Fibroblast of the conjunctiva (primary cell): ENCODE data around the gene TCF12.
"Not testable (repeated sequence)": the region's sequence is repeated elsewhere in the genome, so short reads cannot be mapped to it uniquely, and the experiment has no call there.

Experiments used
- DNase-seq: peaks from one replicate; pipeline ENCODE4 v3.0.0-alpha.2; 2010; ENCODE audit warnings: low read depth

Gene TCF12

GRCh38 chr15:57135800-57136199 is 217.4 kb downstream of the TCF12 start:
- DNase-seq: no peak

- peak; percentile 55 for DNase-seq
These were observed 219.9 kb downstream of the TCF12 start for GRCh38 chr15:57138349-57138788.

- no peak for DNase-seq
These were observed 225.2 kb downstream of the TCF12 start for GRCh38 chr15:57143511-57144078.

- no peak for DNase-seq
These were observed 226.0 kb downstream of the TCF12 start for GRCh38 chr15:57144448-57144847.

GRCh38 chr15:57146506-57147201 is 228.2 kb downstream of the TCF12 start:
- peak; percentile 63 for DNase-seq

- no peak for DNase-seq
These were observed 229.2 kb downstream of the TCF12 start for GRCh38 chr15:57147621-57148020.

- no peak for DNase-seq
These were observed 229.8 kb downstream of the TCF12 start for GRCh38 chr15:57148262-57148661.

- peak; percentile 48 for DNase-seq
These were observed 230.8 kb downstream of the TCF12 start for GRCh38 chr15:57149196-57149595.

- no peak for DNase-seq
These were observed 231.8 kb downstream of the TCF12 start for GRCh38 chr15:57150066-57150865.

GRCh38 chr15:57150866-57151203 is 232.4 kb downstream of the TCF12 start:
- not testable (repeated sequence) for DNase-seq

GRCh38 chr15:57152133-57152532 is 233.7 kb downstream of the TCF12 start:
- no peak for DNase-seq

GRCh38 chr15:57152666-57153539 is 234.5 kb downstream of the TCF12 start:
- DNase-seq: no peak

GRCh38 chr15:57156210-57156884 is 237.9 kb downstream of the TCF12 start:
- no peak for DNase-seq

- DNase-seq: no peak
These were observed 240.1 kb downstream of the TCF12 start for GRCh38 chr15:57158589-57158988.

- DNase-seq: no peak
These were observed 240.7 kb downstream of the TCF12 start for GRCh38 chr15:57158997-57159668.

GRCh38 chr15:57159767-57160166 is 241.3 kb downstream of the TCF12 start:
- no peak for DNase-seq

GRCh38 chr15:57160823-57161560 is 242.5 kb downstream of the TCF12 start:
- no peak for DNase-seq

GRCh38 chr15:57164251-57164650 is 245.8 kb downstream of the TCF12 start:
- DNase-seq: not testable (repeated sequence)

- DNase-seq: no peak
These were observed 247.5 kb downstream of the TCF12 start for GRCh38 chr15:57165992-57166391.

GRCh38 chr15:57167821-57168395 is 249.5 kb downstream of the TCF12 start:
- DNase-seq: no peak
